SHP77 treated with DMSO at 0.1 percent for 48 hours (cell line): ENCODE measurements around the gene BCDIN3D.
"Not testable (repeated sequence)": the region's sequence is repeated elsewhere in the genome, so short reads cannot be mapped to it uniquely, and the experiment has no call there.

Experiments used
- DNase-seq: peaks from one replicate; lab custom pipeline; 2025; lab: John Stamatoyannopoulos, UW

The BCDIN3D gene

GRCh38 chr12:49855890-49856289 is 13.0 kb upstream of the BCDIN3D start:
- DNase-seq: not testable (repeated sequence)

- no peak for DNase-seq
Measured at GRCh38 chr12:49854976-49855375, 12.1 kb upstream of the BCDIN3D start.

GRCh38 chr12:49853671-49854070 is 10.8 kb upstream of the BCDIN3D start:
- no peak for DNase-seq

- no peak for DNase-seq
Measured at GRCh38 chr12:49847161-49847560, 4.3 kb upstream of the BCDIN3D start.

GRCh38 chr12:49846032-49846431 is 3.1 kb upstream of the BCDIN3D start:
- no peak for DNase-seq

DNA sequence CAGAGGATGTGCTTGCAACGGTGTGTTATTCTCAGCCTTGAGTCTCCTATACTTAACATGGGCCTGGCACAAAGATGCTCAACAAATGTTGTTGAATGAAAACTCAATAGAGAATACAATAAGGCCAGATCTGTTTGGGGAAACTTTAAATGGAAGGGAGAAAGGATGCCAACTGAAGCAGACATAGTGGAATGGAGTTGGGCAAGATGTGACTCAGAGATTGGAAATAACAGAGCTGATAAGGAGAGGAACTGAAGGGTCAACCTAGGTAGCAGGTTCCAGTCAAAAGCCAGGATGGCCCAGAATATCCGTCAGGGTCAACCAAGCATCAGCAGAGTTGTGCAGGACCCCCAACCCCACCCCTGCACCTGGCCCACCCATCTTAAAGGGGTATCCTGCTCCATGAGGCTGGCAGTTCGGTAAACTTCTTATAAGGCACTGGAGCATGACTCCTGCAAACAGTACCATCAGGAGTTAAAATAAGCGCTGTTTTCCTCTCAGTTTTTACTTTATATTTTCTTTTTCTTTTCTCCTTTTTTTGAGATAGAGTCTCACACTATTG is 1.1 kb upstream of the BCDIN3D start:
- no peak for DNase-seq

GRCh38 chr12:49843411-49843810 is 505 bp upstream of the BCDIN3D start:
- DNase-seq: no peak

GRCh38 chr12:49838973-49839633 is 3.8 kb downstream of the BCDIN3D start:
- DNase-seq: no peak

DNA sequence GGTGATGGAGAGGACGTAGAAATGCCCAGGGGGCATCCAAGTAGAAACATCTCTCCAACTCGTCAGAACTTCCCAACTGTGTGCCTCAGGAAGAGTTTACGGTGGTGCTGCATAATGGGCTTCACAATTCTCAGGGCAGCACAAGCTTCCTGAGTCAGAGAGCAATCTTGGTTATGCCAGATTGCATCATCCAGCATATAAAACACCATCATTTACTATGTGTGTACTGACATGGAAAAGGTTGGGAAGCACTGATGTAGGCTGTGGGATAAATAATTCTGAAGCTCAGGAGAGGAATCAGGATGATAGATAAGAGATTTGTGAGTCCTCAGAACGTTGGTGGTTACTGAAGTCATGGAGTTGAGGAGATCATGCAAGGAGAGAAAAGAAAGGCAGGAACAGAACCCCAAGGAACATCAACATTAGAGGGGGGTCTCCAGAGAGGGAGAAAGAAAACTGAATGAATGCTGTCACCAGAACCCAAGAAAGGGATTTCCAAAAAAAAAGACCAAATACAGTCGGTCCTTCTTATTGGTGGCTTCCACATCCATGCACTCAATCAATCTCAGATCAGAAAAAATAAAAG is 10.0 kb downstream of the BCDIN3D start:
- no peak for DNase-seq

GRCh38 chr12:49831717-49832116 is 11.2 kb downstream of the BCDIN3D start:
- DNase-seq: no peak

GRCh38 chr12:49828133-49829091 is 14.5 kb downstream of the BCDIN3D start, which contains the start of gene NCKAP5L:
NCKAP5L (minus strand) TSS chr12:49828413; CDS start chr12:49804044, 24,369 bp downstream.
- DNase-seq: peak; percentile 71

- DNase-seq: no peak
Measured at GRCh38 chr12:49827401-49828099, 15.4 kb downstream of the BCDIN3D start.

GRCh38 chr12:49827051-49827400 is 15.9 kb downstream of the BCDIN3D start:
- DNase-seq: no peak

GRCh38 chr12:49825971-49826421 is 16.9 kb downstream of the BCDIN3D start:
- DNase-seq: no peak

DNA sequence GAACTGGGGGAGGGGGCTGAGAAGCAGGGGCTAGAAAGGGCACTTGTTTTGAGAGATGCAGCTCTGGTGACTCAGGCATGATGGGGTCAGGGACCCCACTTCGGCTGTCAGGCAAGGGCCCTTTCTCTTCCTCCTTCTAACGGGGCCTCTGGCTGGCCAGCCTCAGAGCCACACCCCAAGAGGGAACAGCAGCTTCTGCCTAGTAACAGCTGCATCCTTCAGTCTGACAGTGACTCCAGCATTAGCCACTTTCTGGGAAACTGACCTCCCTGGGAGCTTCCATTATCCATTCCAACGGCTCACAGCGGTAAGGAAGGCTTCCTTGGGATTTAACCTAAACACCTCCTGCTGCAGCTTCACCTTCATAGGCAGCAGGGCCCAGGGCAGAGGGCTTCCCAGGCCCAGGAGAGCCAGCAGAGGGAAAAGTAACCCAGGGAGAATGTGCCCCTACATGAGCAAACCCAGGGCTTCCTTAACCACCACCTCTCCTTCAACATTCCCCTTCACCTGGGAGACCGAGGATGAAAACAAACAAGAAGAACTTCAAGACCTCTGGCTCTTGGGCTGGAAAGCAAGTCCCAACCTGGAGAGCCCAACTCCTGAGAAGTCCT is 17.4 kb downstream of the BCDIN3D start:
- no peak for DNase-seq

DNA sequence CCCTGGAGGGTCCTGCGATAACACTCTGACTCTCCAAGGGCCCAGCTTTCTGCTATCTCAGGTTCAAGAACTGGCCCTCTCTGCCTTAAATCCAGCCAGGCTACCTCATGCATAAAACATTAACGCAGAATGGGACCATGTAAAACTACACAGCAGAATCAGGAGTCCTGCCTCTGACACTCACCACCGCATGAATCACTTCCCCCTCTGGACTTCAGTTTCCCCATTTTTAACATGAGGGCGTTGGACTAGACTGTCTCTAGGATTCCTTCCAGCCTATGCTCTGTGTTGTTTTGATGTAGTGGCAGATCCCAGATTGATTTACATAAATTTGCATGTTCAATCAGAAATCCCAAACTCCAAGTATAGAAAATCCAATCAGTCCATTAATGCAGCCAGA is 18.0 kb downstream of the BCDIN3D start:
- DNase-seq: no peak

DNA sequence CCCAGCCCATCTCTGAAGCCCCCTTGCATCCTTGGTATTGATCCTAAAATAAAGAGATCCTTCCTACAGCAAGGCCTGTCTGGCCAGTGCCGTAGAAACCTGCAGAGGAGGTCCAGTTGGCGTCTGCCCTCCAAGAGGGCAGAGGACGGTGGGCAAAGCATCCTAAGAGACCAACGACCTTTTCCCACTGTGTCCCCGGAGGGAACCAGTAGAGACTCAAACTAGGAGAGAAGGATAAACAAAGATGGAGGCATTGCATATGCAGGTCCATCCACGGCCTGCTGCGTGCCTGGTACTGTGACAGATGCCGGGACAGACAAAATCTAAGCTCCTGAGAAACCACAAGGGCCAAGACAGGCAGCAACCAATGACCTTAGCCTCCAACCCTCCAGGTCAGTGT is 18.5 kb downstream of the BCDIN3D start:
- no peak for DNase-seq

DNA sequence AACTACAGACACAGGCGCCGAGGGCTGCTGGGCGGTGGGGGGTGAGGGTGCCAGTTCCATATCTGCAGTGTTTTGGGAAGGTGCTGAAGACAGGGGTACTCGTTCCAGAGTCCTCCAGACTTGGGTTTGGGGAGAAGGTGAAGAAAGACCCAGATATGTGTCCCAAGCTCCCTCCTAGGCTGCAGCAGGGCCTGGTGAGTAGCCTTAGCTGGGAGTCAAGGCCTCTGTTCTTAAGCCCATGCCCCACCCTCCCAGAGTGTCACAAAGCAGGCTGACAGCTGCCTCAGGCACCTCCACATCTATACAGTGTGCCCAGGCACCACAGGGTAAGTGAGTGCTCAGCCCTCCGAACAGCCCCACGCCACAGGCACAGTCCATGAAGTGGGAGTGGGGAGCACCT is 19.0 kb downstream of the BCDIN3D start:
- DNase-seq: no peak

DNA sequence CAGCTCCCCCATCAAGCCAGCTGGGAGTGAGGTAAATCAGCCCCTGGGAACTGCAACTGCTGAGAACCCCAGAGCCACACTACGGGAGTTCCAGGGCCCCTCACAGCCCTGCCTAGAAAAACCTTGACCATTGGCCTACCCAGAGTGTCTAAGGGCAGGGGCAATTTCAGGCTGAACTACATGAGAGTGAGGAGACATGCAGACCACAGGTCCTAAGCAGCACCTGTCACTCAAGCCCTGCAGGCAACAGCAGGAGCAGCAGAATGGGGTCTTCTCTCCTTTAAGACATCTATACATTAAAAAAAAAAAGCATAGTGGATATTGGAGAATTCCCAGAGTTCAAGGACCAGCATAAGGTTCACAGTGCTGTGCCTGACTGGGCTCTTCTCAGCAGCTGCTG is 19.6 kb downstream of the BCDIN3D start:
- no peak for DNase-seq

DNA sequence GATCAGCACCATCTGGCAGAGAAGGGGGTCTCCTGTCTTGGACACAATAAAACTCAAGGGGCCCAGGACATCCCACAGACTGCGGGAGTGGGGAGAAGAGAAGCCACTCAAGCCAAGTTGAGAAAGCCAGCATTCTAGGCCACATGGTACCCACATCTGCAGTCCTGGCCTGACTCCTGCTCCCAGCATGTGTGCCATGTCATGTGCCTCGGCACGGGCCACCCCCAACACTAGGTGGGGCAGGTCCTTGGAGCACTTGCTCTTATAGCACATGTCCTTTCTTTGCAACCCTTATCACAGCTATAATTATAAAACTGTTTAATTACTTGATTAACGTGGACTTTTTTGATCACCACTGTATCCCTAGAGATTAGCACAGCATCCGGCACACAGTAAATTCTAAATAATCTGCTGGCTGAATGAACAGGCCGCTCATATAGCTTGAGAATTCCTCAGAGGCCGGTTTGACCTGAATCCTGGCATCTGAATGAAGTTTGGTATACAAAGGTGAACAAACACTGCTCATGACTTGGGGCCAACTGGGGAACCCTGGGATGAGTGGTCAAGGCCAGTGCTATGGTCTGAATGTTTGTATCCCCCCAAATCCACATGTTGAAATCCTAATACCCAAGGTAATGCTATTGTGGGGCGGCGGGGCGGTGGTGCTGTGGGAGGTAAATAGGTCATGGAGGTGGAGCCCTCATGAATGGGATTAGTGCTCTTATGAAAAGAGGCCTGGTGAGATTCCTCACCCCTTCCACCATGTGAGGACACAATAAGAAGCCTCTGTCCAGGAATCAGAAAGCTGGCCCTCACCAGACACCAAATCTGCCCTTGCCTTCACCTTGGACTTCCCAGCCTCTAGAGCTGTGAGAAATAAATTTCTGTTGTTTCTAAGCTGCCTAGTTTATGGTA is 21.3 kb downstream of the BCDIN3D start:
- no peak for DNase-seq
